BJ (cell line): Measurements from ENCODE around the gene PDZRN3. TPM values are rescaled to one million over a fixed set of nuclear protein-coding genes. Genes with fewer than 3 reads are reported as not detected.

Experiments used
- CTCF ChIA-PET: fragments of 350-600 bp; formaldehyde crosslinking; extraction: SDS; loops from one replicate; lab custom pipeline; 2021; ENCODE audit warnings: antibody characterized with exemption, inconsistent platforms; lab: Yijun Ruan, JAX
- POLR2A ChIA-PET: fragments of 300-600 bp; sonication (Branson Sonifier 250); formaldehyde crosslinking; extraction: SDS; loops from one replicate; lab custom pipeline; 2021; ENCODE audit warnings: antibody characterized with exemption; lab: Charles Lee
- DNase-seq: peaks from one replicate; pipeline ENCODE4 v3.0.0-alpha.2; 2011; ENCODE audit warnings: low read depth
- H3K27me3 ChIP-seq: 2 replicates; pipeline ENCODE4 v1.6.0; 2011; ENCODE audit warnings: low read length; ENCODE audit not compliant: control insufficient read depth, insufficient read depth
- H3K36me3 ChIP-seq: 2 replicates; pipeline ENCODE4 v1.5.1; 2011; ENCODE audit warnings: low read length; ENCODE audit not compliant: control insufficient read depth, insufficient read depth
- H3K4me3 ChIP-seq: 2 replicates; pipeline ENCODE4 v1.5.1; 2011; ENCODE audit warnings: low read depth, mild to moderate bottlenecking, control low read depth, low read length
- polyA plus RNA-seq: library from polyadenylated mRNA; depleted of rRNA; stranded (reverse); fragments of >200 nt; gene quantifications from 2 replicates; pipeline ENCODE4 v1.2.3, GENCODE V29; 2011
- TF ChIP-seq, protein P1 (sequence below): IDR thresholded peaks from 2 replicates; pipeline ENCODE4 v1.5.1; 2011; ENCODE audit warnings: low read depth, mild to moderate bottlenecking, control low read depth, inconsistent platforms, low read length, moderate library complexity; ENCODE audit not compliant: insufficient read depth

Gene PDZRN3
- polyA plus RNA-seq, 1 experiment, result 4.9 TPM

DNA sequence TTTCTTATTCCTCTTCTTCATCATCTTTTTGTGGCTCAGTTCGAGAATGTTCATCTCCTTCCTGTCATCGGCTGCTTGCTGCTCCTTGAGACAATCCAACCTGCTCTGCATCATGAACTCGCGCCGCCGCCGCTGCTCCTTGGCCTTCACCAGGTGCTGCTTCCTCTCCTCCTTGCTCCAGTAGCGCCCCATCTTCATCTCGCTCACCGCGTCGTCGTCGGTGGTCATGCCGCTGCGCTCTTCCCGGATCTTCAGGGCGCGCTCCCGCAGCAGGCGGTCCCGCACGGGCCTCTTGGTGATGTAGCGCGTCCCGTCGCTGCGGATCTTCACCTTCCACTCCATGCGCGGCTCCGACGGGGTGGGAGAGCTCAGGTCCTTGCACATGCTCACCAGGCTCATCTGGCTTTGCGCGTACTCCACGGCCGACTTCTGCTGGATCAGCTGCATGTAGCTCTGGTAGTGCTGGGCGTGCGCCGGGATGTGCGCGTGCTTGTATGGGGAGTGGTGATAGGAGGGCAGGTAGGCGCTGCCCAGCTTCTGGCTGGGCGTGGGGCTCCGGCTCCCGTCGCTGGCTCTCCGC, 241.2 kb downstream of the PDZRN3 start:
- POLR2A ChIA-PET, result no interaction called here
- CTCF ChIA-PET, result no interaction called here
- TF ChIP-seq, protein P1, sequence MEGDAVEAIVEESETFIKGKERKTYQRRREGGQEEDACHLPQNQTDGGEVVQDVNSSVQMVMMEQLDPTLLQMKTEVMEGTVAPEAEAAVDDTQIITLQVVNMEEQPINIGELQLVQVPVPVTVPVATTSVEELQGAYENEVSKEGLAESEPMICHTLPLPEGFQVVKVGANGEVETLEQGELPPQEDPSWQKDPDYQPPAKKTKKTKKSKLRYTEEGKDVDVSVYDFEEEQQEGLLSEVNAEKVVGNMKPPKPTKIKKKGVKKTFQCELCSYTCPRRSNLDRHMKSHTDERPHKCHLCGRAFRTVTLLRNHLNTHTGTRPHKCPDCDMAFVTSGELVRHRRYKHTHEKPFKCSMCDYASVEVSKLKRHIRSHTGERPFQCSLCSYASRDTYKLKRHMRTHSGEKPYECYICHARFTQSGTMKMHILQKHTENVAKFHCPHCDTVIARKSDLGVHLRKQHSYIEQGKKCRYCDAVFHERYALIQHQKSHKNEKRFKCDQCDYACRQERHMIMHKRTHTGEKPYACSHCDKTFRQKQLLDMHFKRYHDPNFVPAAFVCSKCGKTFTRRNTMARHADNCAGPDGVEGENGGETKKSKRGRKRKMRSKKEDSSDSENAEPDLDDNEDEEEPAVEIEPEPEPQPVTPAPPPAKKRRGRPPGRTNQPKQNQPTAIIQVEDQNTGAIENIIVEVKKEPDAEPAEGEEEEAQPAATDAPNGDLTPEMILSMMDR, result no peak
- DNase-seq, result no peak
- H3K36me3 ChIP-seq, result peaks cover 22% of the 10 kb centered on the region
- no peak overlapping the region for H3K4me3 ChIP-seq
- no peaks in the 10 kb centered on the region for H3K27me3 ChIP-seq

DNA sequence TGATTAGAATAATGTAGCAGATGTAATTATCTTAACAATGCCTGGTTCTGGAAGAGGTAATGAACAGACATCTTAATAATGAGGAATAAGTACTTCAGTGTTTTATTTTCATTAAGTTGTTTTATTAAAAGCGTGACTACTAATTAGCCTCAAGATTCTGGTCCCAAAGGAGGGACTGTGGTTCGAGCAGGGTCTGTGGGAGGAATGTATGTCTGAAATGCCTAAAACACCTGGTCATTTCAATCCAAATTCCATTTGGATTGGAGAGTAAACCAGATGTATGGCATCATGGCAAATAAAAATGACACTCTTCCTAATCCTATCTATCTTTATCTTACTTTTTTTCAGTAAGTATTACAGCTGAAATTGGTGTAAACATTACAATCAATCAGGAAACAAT, 243.2 kb downstream of the PDZRN3 start:
- ChIA-PET POLR2A (no interaction called here), CTCF (no interaction called here)
- DNase-seq, result no peak
- H3K4me3 ChIP-seq, result no peak overlapping the region
- TF ChIP-seq, protein P1, result no peak
- peaks cover 19% of the 10 kb centered on the region for H3K36me3 ChIP-seq
- no peaks in the 10 kb centered on the region for H3K27me3 ChIP-seq

DNA sequence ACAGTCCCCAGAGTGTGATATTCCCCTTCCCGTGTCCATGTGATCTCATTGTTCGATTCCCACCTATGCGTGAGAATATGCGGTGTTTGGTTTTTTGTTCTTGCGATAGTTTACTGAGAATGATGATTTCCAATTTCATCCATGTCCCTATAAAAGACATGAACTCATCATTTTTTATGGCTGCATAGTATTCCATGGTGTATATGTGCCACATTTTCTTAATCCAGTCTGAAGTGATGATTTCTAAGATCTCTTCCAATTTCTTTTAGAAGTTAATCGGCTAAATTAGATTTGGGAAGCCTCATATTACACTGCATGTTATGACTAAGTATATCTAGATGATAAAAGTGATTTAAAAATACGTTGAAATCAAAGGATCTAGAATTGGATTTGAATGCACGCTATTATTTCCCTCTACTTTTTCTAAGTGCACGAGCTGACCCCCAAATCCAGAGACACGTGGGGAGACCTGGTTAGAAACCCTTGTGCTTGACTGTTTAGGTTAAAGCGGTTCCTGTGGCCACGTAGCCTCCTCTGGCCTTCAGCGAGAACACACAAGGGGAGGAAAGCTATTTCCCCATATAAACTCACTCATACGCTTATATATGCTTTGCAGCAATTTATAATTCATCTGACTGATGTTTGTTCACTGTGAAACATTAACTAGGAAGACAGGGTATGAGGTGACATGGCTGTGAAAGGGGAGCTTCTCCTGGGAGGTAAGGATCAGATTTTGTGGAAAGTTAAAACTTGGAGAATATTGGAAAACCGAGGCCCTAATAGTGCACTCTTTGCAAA, 243.8 kb downstream of the PDZRN3 start:
- ChIA-PET POLR2A (no interaction called here), CTCF (no interaction called here)
- no peaks in the 10 kb centered on the region for H3K27me3 ChIP-seq
- TF ChIP-seq, protein P1, result no peak
- no peak for DNase-seq
- H3K4me3 ChIP-seq, result no peak overlapping the region
- peaks cover 18% of the 10 kb centered on the region for H3K36me3 ChIP-seq

DNA sequence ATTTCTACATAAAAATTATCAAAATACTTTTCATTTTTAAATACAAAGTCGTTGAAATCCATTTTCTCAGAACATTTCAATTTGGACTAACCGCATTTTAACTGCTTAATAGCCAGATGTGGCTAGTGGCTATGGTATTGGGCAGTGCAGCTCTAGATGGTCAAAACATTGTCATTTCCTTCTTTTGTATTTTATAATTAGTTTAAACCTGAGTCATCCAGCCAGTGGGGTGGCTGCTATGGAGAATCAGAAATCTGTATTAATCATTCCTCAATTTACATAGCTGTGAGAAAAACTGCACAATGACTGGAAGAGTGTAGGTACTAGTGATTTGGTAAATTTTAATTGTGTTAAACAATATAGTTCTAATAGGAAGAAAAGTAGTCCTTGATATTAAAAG, 245.3 kb downstream of the PDZRN3 start:
- CTCF ChIA-PET, result interaction anchor here (1.1 kb wide), 1 partner anchor 118 kb away, joined by 3 read pairs; no protein-coding TSS in a partner anchor
- Histone ChIP-seq H3K4me3 (no peak overlapping the region), H3K27me3 (no peaks in the 10 kb centered on the region), H3K36me3 (peaks cover 11% of the 10 kb centered on the region)
- POLR2A ChIA-PET, result no interaction called here
- no peak for DNase-seq
- TF ChIP-seq, protein P1, result no peak

DNA sequence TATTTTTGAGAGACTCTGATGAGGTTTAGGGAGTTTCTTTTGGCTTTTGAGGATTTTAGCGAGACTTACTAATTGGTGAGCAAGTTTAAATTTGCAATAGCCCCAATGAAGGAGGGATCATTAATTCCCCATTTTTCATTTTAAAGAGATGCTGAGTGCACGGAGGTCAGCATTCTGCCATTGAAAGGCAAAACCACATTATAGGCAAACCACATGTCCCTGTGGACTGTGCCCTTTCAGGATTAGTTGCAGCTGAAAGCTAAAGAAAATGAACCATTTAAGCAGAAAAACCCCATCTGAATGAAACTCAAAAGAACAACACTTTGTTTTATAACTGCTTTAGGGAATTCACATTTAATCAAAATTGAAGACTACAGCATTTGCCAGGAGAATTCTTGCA, 246.5 kb downstream of the PDZRN3 start:
- Histone ChIP-seq H3K27me3 (no peaks in the 10 kb centered on the region), H3K4me3 (no peak overlapping the region), H3K36me3 (no peaks in the 10 kb centered on the region; the same call in none of the 2 replicates)
- POLR2A ChIA-PET, result no interaction called here
- DNase-seq, result no peak
- CTCF ChIA-PET, result no interaction called here
- TF ChIP-seq, protein P1, result no peak
